Measurements from ENCODE around the gene KREMEN1.

KREMEN1 gene

GRCh38 chr22:29055192-29055830 lies 17.5 kb upstream of the KREMEN1 start:
- TF ChIP-seq, protein P1, sequence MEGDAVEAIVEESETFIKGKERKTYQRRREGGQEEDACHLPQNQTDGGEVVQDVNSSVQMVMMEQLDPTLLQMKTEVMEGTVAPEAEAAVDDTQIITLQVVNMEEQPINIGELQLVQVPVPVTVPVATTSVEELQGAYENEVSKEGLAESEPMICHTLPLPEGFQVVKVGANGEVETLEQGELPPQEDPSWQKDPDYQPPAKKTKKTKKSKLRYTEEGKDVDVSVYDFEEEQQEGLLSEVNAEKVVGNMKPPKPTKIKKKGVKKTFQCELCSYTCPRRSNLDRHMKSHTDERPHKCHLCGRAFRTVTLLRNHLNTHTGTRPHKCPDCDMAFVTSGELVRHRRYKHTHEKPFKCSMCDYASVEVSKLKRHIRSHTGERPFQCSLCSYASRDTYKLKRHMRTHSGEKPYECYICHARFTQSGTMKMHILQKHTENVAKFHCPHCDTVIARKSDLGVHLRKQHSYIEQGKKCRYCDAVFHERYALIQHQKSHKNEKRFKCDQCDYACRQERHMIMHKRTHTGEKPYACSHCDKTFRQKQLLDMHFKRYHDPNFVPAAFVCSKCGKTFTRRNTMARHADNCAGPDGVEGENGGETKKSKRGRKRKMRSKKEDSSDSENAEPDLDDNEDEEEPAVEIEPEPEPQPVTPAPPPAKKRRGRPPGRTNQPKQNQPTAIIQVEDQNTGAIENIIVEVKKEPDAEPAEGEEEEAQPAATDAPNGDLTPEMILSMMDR (IDR thresholded peaks at IDR 0.05; ENCODE audit: low read depth, low read length) = no peak
- TF ChIP-seq MYC (IDR thresholded peaks at IDR 0.05; ENCODE audit: low read depth, low read length) (no peak), POLR2A (IDR thresholded peaks at IDR 0.05; ENCODE audit: extremely low read depth, insufficient read length) (no peak)
- TF ChIP-seq, protein P2, sequence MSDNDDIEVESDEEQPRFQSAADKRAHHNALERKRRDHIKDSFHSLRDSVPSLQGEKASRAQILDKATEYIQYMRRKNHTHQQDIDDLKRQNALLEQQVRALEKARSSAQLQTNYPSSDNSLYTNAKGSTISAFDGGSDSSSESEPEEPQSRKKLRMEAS (IDR thresholded peaks at IDR 0.05; ENCODE audit: low read depth, low read length) = no peak
- DNase-seq (ENCODE audit: low read depth) = no peak
- no peak overlapping the region for H3K4me3 ChIP-seq (ENCODE audit: low read depth, low read length)

- H3K4me3 ChIP-seq (ENCODE audit: low read depth, low read length) = no peak overlapping the region
- TF ChIP-seq, protein P2 (IDR thresholded peaks at IDR 0.05; ENCODE audit: low read depth, low read length) = no peak
- TF ChIP-seq MYC (IDR thresholded peaks at IDR 0.05; ENCODE audit: low read depth, low read length) (no peak), POLR2A (IDR thresholded peaks at IDR 0.05; ENCODE audit: extremely low read depth, insufficient read length) (no peak)
- TF ChIP-seq, protein P1 (IDR thresholded peaks at IDR 0.05; ENCODE audit: low read depth, low read length) = no peak
- no peak for DNase-seq (ENCODE audit: low read depth)
Observed at GRCh38 chr22:29056472-29056871, 16.4 kb upstream of the KREMEN1 start.

DNA sequence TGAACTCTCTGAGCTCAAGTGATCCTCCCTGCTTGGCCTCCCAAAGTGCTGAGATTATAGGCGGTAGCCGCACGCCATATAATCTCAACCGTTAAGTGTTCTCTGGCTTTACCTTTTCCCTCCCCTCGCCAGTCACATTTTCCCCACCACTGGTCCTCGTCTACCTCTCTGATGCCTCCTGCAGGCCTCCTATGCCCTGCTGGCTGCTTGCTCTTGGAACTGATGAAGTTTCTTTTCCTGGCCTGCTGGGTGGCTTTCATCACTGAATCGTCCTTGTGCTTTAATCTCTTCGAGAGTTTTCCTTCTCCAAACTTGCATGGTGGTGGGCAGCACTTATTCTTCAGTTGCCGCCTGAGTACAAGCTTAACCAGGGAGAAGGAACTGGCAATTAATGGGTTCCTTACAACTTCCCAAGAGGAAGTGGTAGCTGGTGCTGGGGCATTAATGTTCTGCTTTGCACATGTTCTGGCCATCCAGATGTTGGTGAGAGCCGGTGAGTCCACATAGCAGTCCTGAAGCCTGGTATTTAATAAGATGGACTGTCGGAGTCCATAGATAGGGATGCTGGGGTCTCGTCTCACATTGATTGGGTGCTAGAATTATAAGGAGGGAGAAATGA lies 12.5 kb upstream of the KREMEN1 start:
- H3K4me3 ChIP-seq (ENCODE audit: low read depth, low read length) = no peak overlapping the region
- DNase-seq (ENCODE audit: low read depth) = no peak
- TF ChIP-seq, protein P1 (IDR thresholded peaks at IDR 0.05; ENCODE audit: low read depth, low read length) = no peak
- no peak for TF ChIP-seq MYC (IDR thresholded peaks at IDR 0.05; ENCODE audit: low read depth, low read length)
- TF ChIP-seq, protein P2 (IDR thresholded peaks at IDR 0.05; ENCODE audit: low read depth, low read length) = no peak
- TF ChIP-seq POLR2A (IDR thresholded peaks at IDR 0.05; ENCODE audit: extremely low read depth, insufficient read length) = no peak

DNA sequence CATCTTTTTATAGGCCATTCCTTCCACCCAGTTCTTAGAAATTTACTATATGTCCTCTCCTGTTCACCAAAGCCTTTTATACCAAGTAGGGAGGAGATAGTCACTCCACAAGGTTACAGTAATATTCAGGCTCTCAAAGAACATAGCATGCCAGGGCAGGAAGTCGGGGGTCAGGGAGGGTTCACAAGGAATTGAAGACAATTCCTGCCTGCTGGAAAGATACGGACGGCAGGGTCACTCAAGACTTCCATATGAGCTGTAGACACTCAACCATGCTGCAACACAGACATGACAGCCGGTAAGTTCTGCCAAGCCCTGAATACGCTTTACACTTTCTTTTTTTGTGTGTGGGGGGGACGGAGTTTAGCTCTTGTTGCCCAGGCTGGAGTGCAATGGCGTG lies 11.9 kb upstream of the KREMEN1 start:
- TF ChIP-seq, protein P1 (IDR thresholded peaks at IDR 0.05; ENCODE audit: low read depth, low read length) = no peak
- TF ChIP-seq, protein P2 (IDR thresholded peaks at IDR 0.05; ENCODE audit: low read depth, low read length) = no peak
- no peak for TF ChIP-seq POLR2A (IDR thresholded peaks at IDR 0.05; ENCODE audit: extremely low read depth, insufficient read length)
- no peak for TF ChIP-seq MYC (IDR thresholded peaks at IDR 0.05; ENCODE audit: low read depth, low read length)
- no peak overlapping the region for H3K4me3 ChIP-seq (ENCODE audit: low read depth, low read length)
- DNase-seq (ENCODE audit: low read depth) = no peak

DNA sequence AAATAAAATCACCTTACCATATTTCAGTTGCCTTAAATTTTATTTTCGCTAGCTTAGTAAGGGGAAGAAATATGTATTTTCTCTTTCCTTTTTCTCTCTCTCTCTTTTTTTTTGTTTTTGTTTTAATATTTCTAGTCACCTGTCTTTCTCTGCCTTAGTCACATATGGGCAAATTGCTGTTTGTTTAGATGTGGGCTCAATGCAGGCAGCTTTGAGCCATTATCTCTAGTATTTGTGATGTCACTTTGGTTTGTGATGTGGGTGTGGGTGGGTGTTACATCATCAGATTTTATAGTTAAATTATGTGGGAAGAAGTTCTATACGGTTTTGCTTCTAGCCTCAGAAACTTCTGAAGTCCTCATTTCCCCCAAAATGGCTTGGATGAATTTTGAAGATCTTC lies 11.1 kb upstream of the KREMEN1 start, which contains the start of gene C22orf31:
TSS of gene C22orf31 (minus strand) at position 59 of the 400 bp plus-strand sequence. CDS start at position 20, 39 bp downstream.
- TF ChIP-seq, protein P2 (IDR thresholded peaks at IDR 0.05; ENCODE audit: low read depth, low read length) = no peak
- TF ChIP-seq MYC (IDR thresholded peaks at IDR 0.05; ENCODE audit: low read depth, low read length) (no peak), POLR2A (IDR thresholded peaks at IDR 0.05; ENCODE audit: extremely low read depth, insufficient read length) (no peak)
- TF ChIP-seq, protein P1 (IDR thresholded peaks at IDR 0.05; ENCODE audit: low read depth, low read length) = no peak
- DNase-seq (ENCODE audit: low read depth) = no peak
- no peak within 1 kb of the TSS for H3K4me3 ChIP-seq (ENCODE audit: low read depth, low read length)

Measured in NB4 (cell line).